NCI-H2029 treated with DMSO at 0.1 percent for 48 hours (cell line): Measurements from ENCODE around the gene MXI1.

ENCODE experiments used
- DNase-seq: peaks from one replicate; lab custom pipeline; 2025; lab: John Stamatoyannopoulos, UW

Gene MXI1

DNA sequence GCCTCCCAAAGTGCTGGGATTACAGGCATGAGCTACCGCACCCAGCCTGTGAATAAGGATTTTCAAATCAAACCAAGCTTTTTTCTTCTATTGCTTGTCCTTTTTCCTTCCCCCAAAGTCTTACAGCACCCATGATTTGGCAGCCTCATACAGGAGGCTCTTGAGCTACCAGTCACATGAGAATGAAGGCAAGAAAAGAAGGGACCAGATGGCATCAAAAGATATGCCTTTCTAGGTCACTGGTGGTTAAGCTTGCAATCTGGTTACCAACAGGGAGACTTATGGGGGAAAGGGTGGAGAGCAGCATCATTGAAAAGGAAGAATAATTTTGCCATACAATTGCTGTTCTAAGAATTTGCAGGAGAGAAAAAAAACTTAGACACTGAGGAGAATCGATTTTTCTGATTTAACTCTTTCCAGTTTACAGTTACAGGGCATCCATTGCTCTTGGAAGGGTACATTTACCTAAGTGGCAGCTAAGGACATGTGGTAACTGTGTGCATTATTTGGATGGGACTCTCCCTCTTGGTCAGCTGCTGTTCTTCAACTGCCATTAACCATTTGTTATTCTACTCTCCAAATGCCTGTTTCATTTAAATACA lies 67.8 kb downstream of the MXI1 start:
- DNase-seq = no peak

DNA sequence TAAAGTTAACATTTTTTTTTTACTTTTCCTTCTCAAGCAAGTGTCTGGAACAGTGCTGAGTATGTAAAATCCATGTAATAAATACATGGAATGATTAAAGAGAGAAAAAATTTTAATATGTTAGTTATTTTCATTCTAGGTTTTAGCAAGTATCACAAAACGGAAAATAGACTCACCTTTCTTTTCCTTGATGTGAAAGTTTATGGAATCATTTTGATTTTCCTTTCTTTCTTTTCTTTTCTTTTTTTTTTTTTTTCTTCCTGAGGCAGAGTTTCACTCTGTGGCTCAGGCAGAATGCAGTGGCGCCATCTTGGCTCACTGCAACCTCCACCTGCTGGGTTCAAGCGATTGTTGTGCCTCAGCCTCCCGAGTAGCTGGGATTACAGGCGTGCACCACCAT lies 69.2 kb downstream of the MXI1 start:
- DNase-seq = no peak

DNA sequence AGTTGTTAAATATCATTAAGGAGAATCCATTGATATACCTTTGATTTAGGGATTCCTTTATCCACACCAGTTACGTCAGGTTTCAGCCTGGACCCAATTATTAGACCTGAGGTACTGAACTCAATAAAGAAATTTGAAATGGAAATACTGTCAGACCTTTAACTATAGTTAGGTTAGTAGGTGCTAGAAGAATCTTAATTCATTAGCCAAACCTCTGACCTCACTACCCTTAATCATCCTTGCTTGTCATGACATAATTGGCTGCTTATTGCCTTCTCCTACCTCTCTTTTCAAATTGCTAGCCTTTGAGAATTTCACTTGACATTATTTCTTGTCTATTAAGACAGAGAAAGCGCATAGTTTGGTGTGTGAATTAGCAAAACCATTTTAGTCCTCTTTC lies 70.2 kb downstream of the MXI1 start:
- no peak for DNase-seq

DNA sequence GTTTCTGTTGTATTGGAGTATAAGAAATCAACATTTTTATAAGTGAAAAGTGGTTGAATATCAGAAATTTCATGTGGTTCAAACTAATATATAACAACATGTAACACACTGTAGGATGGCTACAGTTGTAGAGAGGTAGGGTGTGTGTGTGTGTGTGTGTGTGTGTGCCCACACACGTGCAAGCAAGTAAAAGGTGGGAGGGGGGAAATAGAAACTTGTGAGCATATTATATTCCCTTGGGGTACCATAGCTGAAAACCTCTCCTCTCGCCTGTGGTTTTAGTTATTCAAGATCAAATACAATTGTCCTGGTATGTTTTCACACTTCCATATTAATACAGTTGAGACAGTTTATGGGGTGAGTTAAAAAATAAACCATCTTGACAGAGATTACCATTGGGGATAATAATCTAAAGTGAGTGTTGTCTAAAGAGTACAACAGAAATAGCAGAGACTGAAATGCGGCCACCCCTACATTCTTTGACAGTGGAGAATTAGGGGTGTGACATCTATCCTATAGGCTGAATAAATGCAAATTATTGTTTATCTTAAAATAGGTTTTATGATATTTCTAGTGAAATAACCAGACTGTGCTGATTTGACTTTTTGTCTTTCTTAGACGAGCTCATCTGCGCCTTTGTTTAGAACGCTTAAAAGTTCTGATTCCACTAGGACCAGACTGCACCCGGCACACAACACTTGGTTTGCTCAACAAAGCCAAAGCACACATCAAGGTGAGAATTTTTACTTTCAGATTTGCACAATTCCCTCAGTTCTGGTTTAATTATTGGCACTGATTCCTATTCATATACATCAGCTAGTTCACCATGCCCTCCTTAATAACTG lies 71.4 kb downstream of the MXI1 start:
- no peak for DNase-seq

DNA sequence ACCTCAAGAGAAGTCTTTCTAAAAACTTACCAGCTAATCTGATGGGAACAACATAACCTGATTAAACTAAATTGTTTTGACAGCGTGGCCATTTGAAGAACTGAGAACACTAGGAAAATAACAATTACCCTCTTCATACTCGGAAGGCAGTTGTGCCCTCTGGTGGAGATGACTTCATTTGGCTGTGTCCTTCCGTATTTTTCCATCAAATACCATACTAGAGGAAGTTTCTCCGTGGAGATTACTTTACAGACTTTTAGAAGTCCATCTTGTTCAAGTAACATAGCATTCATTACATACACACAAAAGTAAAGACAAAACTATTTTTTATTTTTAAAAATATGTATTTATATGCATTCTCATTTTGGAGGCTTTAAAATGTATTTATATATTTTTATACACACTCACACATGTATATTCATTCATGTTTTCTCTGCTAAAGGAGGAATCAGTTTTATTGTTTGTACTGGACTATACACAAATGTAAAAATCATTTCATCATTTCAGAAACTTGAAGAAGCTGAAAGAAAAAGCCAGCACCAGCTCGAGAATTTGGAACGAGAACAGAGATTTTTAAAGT lies 72.1 kb downstream of the MXI1 start:
- DNase-seq = peak; percentile 28

DNA sequence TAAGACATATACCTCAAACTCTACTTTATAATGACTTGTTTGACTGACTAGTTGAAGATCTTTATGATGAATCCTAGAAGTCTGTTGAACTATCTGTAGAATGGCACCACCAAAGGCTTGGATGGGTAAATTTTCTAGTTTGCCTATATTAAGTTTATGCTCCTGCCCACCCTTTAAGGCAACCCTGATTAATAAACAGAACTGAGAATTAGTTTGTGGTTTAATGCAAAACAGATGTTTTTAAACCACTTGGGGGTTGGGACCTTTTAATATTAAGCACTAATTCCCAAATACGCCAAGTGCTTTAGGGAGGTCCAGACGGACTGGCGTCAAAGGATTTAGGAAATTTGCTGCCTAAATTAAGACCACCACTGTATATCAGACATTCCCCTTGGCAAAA lies 76.9 kb downstream of the MXI1 start:
- no peak for DNase-seq

DNA sequence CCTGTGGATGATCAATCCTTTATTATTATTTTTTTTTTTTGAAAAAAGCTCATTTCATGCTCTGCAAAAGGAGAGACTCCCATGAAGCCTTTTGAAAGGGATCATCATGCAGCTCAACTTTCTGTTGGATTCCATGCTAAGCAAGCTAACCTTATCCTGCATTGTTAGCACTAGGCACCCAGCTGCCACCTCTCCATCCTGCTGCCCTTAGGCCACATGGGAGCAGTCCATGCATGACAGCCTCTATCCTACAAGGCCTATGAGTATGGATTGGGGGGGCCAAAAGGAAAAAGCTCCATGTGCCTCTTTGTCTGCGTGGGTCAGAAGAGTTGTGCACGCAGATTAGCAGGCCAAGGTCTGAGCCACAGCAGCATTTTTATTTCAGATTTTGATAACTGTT lies 78.1 kb downstream of the MXI1 start:
- no peak for DNase-seq

DNA sequence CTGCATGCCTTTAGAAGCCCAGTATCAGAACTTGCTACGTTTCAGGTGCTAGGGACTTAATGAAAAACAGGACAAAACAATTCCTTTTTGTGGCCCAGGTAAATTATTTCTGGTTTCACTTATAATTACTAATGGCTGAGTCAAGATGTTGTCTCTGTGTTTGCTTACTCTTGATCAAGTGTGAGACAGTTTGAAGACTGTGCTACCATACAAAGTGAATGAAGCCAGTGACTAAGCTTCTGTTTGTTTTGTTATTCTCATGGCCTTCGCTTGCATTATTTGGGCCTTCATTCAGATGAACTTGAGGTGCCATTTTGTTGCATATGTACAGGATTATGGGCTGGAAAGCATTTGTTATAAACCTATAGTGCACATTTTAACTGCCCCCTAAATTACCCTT lies 79.4 kb downstream of the MXI1 start:
- DNase-seq = no peak

DNA sequence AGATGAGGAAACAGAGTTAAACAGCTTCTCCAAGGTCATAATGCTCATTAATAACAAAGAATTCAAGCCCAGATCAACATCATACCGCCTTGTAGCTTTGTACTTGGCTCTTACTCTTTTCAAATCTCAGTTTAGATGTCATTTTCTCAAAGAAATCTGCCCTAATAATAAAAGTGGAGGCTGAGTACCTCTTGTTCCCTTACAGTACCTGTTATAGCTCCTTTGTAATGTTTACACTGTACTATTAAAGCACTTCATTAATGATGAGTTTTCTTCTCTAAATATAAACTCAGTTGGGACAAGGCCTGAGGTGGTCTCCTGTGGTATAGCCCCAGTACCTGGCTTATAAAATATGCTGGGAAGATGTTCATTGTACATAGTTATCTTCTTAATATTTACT lies 89.6 kb downstream of the MXI1 start:
- DNase-seq = no peak

DNA sequence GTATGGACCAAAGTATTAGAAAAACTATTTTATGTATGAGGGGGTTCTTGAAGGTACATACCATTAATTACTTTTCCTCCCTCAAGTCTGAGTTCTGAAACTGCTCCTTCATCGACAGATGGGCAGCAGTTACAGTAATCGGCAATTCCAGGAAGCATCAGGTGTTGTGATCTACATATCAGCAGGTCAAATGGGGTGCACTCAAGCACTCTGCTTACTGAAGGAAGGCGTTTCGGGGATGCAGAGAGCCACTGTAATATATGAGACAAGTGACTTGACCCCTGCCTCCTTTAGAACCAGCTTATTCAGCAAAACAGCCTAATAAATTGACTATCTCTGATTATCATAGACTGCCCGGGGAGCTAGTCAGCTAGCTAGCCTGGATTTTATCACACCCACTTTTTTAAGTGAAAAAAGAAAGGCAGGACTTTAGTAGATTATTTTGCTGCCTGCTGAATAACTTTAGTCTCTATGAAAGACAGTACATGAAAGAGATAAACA lies 93.1 kb downstream of the MXI1 start:
- no peak for DNase-seq

DNA sequence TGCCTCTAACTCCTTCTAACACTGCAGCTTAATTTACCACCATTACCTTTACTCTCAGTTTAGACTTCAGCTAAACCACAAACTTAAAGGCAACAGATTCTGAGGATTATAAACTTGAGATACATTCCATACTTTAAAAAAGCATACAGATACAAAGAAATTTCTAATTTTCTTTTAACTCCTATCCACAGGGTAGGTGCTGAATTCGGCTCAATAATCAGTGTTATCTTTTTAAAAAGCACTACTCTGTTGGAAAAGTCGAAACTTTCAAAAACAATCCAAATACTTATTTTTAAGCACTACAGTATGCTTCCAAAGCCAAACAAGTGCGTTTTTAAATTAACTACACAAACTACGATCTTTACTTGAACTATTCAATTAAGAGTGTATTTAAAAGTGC lies 96.3 kb downstream of the MXI1 start:
- DNase-seq = no peak

DNA sequence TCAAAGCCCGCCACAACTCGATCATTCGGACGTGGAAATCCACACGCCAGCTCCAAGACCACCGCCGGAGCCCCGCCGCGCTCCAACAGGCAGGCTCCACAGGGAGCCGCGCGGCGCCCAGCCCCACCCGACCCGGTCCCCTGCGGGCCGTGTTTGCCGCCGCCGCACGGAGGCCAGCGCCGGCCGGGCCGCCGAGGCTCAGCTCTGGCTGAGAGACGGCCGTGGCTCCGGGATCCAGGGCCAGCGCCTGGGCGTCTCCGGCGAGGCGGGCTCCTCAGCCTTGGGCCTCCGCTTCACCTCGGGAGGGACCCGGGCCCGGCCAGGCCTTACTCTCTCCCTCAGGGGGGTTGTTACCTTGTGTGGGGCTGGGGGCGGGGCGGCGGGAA lies 97.0 kb downstream of the MXI1 start:
- no peak for DNase-seq

DNA sequence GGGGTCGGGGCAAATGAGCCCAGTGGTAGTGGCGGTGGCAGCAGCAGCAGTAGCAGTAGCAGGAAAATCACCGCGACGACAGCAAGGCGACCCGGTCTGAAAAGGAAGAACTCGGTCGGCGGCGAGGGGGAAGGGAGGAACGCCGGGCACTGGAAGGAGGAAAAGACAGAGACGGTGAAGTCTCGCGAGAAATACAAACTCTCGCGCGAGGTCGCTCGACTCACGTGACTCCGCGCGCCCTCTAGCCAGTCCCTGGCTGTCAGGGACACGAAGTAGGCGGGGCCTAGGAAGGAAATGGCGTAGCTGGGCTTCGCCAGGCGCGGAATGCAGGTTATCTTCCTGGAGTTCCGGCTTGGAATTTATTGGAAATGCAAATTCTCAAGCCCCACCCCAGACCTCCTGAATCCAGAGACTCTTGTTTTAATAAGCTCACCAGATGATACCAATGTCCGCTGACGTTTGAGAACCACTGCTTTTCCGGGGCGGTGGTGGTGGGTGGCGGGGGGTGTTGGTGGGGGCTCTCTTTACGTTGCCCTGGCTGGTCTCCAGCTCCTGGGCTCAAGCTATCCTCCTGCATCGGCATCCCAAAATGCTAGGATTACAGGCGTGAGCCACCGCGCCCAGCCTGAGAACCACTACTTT lies 97.5 kb downstream of the MXI1 start, which contains the start of gene SMNDC1:
Gene SMNDC1 (minus strand): TSS at position 141 of the 642 bp plus-strand sequence. CDS start 1,333 bp downstream, outside the sequence.
- DNase-seq = peak; percentile 55

DNA sequence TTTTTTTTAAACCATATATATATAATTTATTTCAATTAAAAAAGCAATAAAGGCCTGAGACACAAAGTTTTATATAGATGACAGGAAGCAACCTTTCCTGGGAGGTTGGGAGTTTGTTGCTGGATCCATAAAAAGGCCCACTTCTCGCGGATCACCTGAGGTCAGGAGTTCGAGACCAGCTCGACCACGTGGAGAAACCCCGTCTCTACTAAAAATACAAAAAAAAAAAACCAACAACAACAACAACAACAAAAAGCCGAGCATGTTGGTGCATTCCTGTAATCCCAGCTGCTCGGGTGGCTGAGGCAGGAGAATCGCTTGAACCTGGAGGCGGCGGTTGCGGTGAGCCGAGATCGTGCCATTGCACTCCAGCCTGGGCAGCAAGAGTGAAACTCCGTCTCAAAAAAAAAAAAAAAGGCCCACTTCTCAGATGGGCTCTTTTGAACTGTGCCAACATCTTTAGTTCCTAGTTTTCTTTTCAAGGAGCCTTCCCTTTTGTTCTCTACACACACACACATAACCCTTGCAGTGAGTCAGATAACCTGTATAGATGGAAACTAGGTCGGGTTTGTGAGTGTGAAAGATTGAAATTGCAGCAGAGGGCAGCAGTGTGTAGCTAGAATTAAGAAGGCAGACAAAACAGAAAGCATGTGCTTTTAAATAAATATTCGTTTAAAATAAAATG lies 98.5 kb downstream of the MXI1 start:
- DNase-seq = peak; percentile 36

DNA sequence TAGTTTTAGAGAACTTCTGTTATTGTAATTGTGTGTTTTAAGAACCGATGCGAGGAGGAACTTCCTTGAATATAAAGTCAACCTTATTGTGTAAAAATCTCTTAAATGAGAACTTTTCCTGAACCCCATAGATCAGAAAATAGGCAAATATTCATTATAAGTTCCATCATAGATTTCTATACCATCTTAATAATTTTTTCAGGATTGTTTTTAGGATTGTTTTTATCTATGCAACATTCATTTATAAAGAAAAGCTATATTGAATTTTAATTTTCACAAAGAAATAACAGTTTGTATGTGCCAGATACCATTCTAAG lies 99.0 kb downstream of the MXI1 start:
- no peak for DNase-seq

DNA sequence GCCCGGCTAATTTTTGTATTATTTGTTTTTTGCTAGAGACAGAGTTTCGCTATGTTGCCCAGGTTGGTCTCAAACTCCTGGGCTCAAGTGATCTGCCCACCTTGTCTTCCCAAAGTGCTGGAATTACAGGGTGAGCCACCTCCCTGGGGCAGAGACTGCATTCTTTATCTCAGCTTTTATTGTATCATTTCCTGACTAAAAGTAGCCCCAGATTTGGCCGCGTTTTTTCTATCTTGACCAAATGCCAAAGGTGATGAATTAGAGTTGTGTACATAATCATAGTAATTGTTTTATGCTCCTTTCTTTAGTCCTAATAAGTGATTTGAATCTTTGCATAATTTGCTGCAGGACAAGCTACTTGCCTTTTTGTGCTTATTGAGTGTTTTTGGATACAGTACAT lies 100.4 kb downstream of the MXI1 start:
- DNase-seq = no peak

DNA sequence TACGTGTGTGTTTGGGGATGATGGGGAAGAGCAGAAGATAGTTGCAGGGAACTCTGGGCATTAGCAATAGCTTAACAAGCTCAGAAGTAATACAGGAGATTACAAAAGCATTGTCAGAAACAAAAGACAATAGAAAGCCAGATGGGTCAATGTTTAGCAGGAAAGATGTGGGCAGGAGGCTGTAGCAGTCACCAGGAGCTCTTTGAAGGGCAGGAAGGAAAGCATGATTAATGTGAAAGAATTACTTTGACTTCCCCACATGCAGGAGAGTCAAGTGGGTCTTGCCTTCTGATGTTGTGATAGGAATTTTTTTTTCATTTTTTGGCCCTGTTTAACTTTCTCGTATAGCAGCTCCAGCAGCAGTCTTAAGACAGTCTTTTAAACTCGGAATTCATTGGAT lies 103.3 kb downstream of the MXI1 start:
- no peak for DNase-seq

DNA sequence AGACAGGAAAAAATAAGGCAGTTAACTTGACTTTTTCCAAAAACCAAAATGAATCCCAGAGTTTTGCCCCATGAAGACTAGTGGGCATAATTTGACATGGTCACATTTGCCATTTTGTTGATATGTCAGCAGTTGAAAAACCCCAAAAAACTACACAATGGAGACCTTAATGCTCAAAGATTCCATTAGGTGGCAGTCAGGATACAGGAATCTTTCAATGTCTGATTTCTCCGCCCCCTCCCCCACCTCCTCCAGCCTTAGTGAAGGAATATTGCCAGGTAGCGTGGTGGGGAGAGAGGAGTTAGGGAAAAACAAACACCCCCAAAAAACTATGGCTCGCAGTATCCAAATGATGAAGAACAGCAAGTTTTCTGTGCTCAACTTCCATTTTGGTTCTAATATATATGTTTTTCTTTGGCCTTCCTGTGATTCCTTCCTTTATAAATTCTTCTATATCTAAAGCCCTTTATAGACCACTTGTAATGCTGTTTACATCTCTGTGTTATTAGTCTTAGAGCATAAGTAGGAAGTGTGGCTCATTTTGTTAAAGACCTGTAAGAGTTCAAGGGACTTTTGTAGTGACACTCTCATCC lies 104.0 kb downstream of the MXI1 start:
- peak; percentile 17 for DNase-seq

DNA sequence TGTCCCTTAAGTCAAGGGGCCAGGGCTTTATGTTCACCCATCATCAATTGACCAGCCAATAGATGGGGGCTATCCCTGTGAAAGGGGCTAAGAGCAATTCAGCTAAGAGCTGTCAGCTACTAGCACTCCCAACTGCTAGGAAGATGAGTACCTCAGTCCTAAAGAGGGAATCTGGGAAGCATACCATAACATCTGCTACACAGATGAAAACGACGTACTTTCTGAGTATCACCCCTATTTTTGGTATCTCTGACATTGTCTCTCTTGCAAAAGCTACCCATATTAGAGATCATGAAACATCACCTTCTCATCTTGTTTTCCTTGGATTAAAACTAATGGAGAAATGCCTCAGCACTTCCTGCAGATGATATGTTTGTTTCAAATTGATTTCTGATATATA lies 104.8 kb downstream of the MXI1 start:
- DNase-seq = no peak

DNA sequence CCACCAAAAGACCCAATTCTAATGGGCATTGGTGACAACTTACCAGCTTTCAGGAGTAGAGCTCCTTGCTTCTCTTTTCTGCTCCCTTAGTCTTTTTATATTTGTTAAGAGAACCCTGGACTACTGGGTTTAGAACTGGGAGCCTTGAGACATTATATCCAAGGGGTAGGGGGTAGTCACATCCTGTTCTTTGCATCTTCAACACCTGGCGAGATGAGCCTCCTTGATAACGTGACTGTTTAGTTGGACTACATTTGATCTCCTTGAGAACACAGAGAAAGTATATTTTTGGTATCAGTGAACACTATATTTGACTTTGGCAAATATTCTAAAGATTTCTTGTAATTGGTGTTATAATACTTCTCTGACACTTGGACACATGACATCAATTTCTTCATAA lies 106.3 kb downstream of the MXI1 start:
- no peak for DNase-seq

DNA sequence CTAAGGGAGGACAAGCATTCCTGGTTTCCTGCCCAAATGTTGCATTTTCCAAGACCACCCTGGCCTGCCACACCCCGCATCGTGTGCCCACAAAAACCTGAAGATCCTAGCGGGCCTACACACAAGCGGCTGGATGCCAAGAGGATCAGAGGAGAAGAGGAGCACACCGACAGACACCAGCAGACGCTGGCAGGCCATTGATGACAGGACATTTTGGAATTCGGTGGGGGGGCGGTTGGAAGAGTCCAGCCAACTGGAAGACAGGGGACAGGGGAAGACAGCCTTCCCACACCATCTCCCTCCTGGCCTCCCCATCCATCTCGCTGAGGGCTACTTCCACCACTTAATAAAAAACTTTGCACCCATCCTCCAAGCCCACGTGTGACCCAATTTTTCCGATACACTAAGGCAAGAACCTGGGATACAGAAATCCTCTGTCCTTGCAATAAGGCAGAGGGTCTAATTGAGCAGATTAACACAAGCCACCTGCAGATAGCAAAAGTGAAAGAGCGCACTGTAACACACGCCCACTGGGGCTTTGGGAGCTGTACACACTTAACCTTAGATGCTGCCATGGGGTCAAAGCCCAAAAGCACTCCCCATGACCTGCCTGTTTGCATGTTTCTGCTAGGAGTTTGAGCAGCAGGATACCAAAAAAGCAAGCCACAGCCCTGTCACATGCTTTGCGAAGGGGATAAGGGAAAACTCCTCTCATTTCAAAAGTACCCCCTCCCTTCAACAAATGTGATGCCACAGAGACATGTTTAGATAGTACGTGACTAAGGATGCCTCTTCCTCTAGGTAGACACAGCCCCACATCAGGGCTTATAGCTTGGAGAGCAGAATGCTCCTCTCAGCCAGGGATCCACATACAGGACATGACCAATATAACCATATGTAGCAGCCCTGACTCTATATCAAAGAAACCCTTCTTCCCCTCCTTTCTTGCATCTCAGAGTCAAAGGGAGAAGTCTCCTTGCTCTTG lies 110.8 kb downstream of the MXI1 start:
- no peak for DNase-seq
